Activated naive CD4-positive, alpha-beta T cell treated with anti-CD3 and anti-CD28 coated beads, Interleukin-2, amount 50 U/mL, for 72 hours (primary cell): ENCODE data around the gene MBD3L4. TPM values are rescaled to one million over a fixed set of nuclear protein-coding genes. Genes with fewer than 3 reads are reported as not detected.

Experiments used
- ATAC-seq, 2 donors: fragments of 150-1000 bp; cut with Tn5 transposase; 2 replicates each; pipeline ENCODE4 v1.10.0; 2021; ENCODE audit warnings: mild to moderate bottlenecking in 2 of 2, moderate library complexity in 2 of 2
- DNase-seq, 2 donors: peaks; one replicate each; pipeline ENCODE4 v3.0.0; 2021 to 2022; ENCODE audit warnings: low spot score in 2 of 2
- H3K27ac Mint-ChIP-seq, 2 donors: one replicate each; pipeline ENCODE4 v1.8.0; 2022; ENCODE audit warnings: mild to moderate bottlenecking in 2 of 2, mixed read lengths in 2 of 2
- H3K36me3 Mint-ChIP-seq, 2 donors: one replicate each; pipeline ENCODE4 v1.8.0; 2022; ENCODE audit warnings: mixed read lengths in 2 of 2
- H3K9me3 Mint-ChIP-seq, 2 donors: one replicate each; pipeline ENCODE4 v1.8.0; 2022; ENCODE audit warnings: mixed read lengths in 2 of 2
- total RNA-seq, 2 donors: library from RNA; stranded (reverse); gene quantifications; one replicate each; pipeline ENCODE4 v1.2.3, GENCODE V29; 2022

MBD3L4 gene
- total RNA-seq, 2 donors from 2014 or later: not detected

- Mint-ChIP-seq H3K27ac (no peak overlapping the region), H3K9me3 (no peaks in the 10 kb centered on the region), H3K36me3 (peaks cover 8 to 14% of the 10 kb centered on the region in 2 donors)
- ATAC-seq (no peak), DNase-seq (no peak)
Observed at GRCh38 chr19:7000816-7001215, 39.2 kb downstream of the MBD3L4 start.

GRCh38 chr19:7000333-7000732, 39.6 kb downstream of the MBD3L4 start:
- no peak overlapping the region for H3K27ac Mint-ChIP-seq
- ATAC-seq (no peak), DNase-seq (no peak)
- H3K9me3 Mint-ChIP-seq: peaks cover 3% of the 10 kb centered on the region in 2 donors
- peaks cover 12 to 18% of the 10 kb centered on the region in 2 donors for H3K36me3 Mint-ChIP-seq

- Mint-ChIP-seq H3K9me3 (peaks cover 7% of the 10 kb centered on the region in 2 donors), H3K36me3 (peaks cover 16 to 22% of the 10 kb centered on the region in 2 donors), H3K27ac (no peak overlapping the region)
- DNase-seq (no peak), ATAC-seq (no peak)
Observed at GRCh38 chr19:6999933-7000332, 40.0 kb downstream of the MBD3L4 start.

GRCh38 chr19:6997679-6998445, 42.1 kb downstream of the MBD3L4 start:
- ATAC-seq (peak in 1 of 2 donors; percentile 26), DNase-seq (no peak)
- peak overlapping the region; percentile 53 to 79 for H3K27ac Mint-ChIP-seq
- peaks cover 10 to 11% of the 10 kb centered on the region in 2 donors for H3K9me3 Mint-ChIP-seq
- H3K36me3 Mint-ChIP-seq: peaks cover 20 to 26% of the 10 kb centered on the region in 2 donors

GRCh38 chr19:6996810-6997209, 43.2 kb downstream of the MBD3L4 start:
- peaks cover 10 to 11% of the 10 kb centered on the region in 2 donors for H3K9me3 Mint-ChIP-seq
- ATAC-seq: no peak
- peak overlapping the region in 1 of 2 donors; percentile 79 for H3K27ac Mint-ChIP-seq
- peaks cover 20 to 26% of the 10 kb centered on the region in 2 donors for H3K36me3 Mint-ChIP-seq
- DNase-seq: no peak

GRCh38 chr19:6995054-6995453, 44.9 kb downstream of the MBD3L4 start:
- Mint-ChIP-seq H3K36me3 (peaks cover 20 to 26% of the 10 kb centered on the region in 2 donors), H3K27ac (no peak overlapping the region), H3K9me3 (peaks cover 10 to 11% of the 10 kb centered on the region in 2 donors)
- ATAC-seq: peak in 1 of 2 donors; percentile 38
- no peak for DNase-seq

- Mint-ChIP-seq H3K9me3 (peaks cover 6 to 20% of the 10 kb centered on the region in 2 donors), H3K27ac (no peak overlapping the region), H3K36me3 (peaks cover 25 to 26% of the 10 kb centered on the region in 2 donors)
- ATAC-seq (no peak), DNase-seq (no peak)
Observed at GRCh38 chr19:6988257-6988656, 51.7 kb downstream of the MBD3L4 start.

GRCh38 chr19:6987850-6988249, 52.1 kb downstream of the MBD3L4 start:
- Mint-ChIP-seq H3K36me3 (peaks cover 25 to 28% of the 10 kb centered on the region in 2 donors), H3K27ac (no peak overlapping the region), H3K9me3 (peaks cover 9 to 20% of the 10 kb centered on the region in 2 donors)
- no peak for ATAC-seq
- DNase-seq: no peak

Other genes with a start within 250 kb of the MBD3L4 start
- gene ADGRE1, start 152.6 kb downstream of the MBD3L4 start, total RNA-seq: 10 to 100 TPM; 12.1 to 16.1 TPM
- gene MBD3L2B, start 18.7 kb downstream of the MBD3L4 start, total RNA-seq: not detected
- not detected for gene MBD3L5, start 9.6 kb downstream of the MBD3L4 start, total RNA-seq
- gene MBD3L2, start 9.1 kb upstream of the MBD3L4 start, total RNA-seq: not detected
- gene MBD3L3, start 18.5 kb upstream of the MBD3L4 start, total RNA-seq: not detected
- gene ZNF557, start 29.5 kb upstream of the MBD3L4 start, total RNA-seq: 1 to 10 TPM; 7.9 to 8.3 TPM